HepG2 (cell line): Measurements from ENCODE around the gene MEX3D. TPM values are rescaled to one million over a fixed set of nuclear protein-coding genes. Genes with fewer than 3 reads are reported as not detected.

Experiments used
- ARNTL ChIP-seq: sonication (generic); formaldehyde crosslinking; IDR thresholded peaks from 2 replicates; pipeline ENCODE4 v1.4.0; 2020; ENCODE audit warnings: mild to moderate bottlenecking, missing genetic modification reagents
- ATF7 ChIP-seq, 2 experiments: fragments of 450-650 bp in 1 of 2; sonication (generic) in 1 of 2; formaldehyde crosslinking in 1 of 2; IDR thresholded peaks; 2 replicates each; pipeline versions ENCODE4 v1.4.0 to v1.6.1; 2016 to 2020; ENCODE audit warnings: antibody characterized with exemption in 1 of 2, mild to moderate bottlenecking in 1 of 2, missing genetic modification reagents in 1 of 2
- GRHL1 ChIP-seq: sonication (generic); formaldehyde crosslinking; conservative IDR thresholded peaks from 2 replicates; pipeline ENCODE4 v1.8.0; 2022; ENCODE audit warnings: missing genetic modification reagents
- MTF1 ChIP-seq: sonication (generic); formaldehyde crosslinking; IDR thresholded peaks from 2 replicates; pipeline ENCODE4 v1.5.0; 2020; ENCODE audit warnings: missing genetic modification reagents
- NKX3-1 ChIP-seq: sonication (generic); formaldehyde crosslinking; IDR thresholded peaks from 2 replicates; pipeline ENCODE4 v1.5.0; 2020; ENCODE audit warnings: missing genetic modification reagents
- PRDM4 ChIP-seq: sonication (generic); formaldehyde crosslinking; IDR thresholded peaks from 2 replicates; pipeline ENCODE4 v1.9.0; 2021; ENCODE audit warnings: missing genetic modification reagents, borderline replicate concordance
- PREB ChIP-seq: sonication (generic); formaldehyde crosslinking; IDR thresholded peaks from 2 replicates; pipeline ENCODE4 v1.4.0; 2020; ENCODE audit warnings: missing genetic modification reagents
- SIX1 ChIP-seq: sonication (generic); formaldehyde crosslinking; IDR thresholded peaks from 2 replicates; pipeline ENCODE4 v1.4.0; 2020; ENCODE audit warnings: missing genetic modification reagents, borderline replicate concordance
- SP4 ChIP-seq: sonication (generic); formaldehyde crosslinking; IDR thresholded peaks from 2 replicates; pipeline ENCODE4 v1.8.1; 2023; ENCODE audit warnings: mild to moderate bottlenecking, missing genetic modification reagents
- TCF12 ChIP-seq, 2 experiments: fragments of 450-650 bp in 1 of 2; sonication (generic) in 1 of 2; formaldehyde crosslinking in 1 of 2; IDR thresholded peaks; 2 replicates each; pipeline versions ENCODE4 v1.6.1 to v1.8.0; 2017 to 2022; ENCODE audit warnings: antibody characterized with exemption in 1 of 2, mild to moderate bottlenecking in 1 of 2, missing genetic modification reagents in 1 of 2, moderate library complexity in 1 of 2
- TEAD2 ChIP-seq: sonication (generic); formaldehyde crosslinking; IDR thresholded peaks from 2 replicates; pipeline ENCODE4 v1.9.0; 2021; ENCODE audit warnings: missing genetic modification reagents
- ZFP41 ChIP-seq: sonication (generic); formaldehyde crosslinking; IDR thresholded peaks from 2 replicates; pipeline ENCODE4 v1.4.0; 2020; ENCODE audit warnings: mild to moderate bottlenecking, missing genetic modification reagents, borderline replicate concordance
- ZMAT3 ChIP-seq: sonication (generic); formaldehyde crosslinking; conservative IDR thresholded peaks from 2 replicates; pipeline ENCODE4 v1.7.0; 2021; ENCODE audit warnings: missing genetic modification reagents
- ZNF513 ChIP-seq: sonication (generic); formaldehyde crosslinking; conservative IDR thresholded peaks from 2 replicates; pipeline ENCODE4 v1.5.0; 2020; ENCODE audit warnings: missing genetic modification reagents
- ZNF563 ChIP-seq: sonication (generic); formaldehyde crosslinking; IDR thresholded peaks from 2 replicates; pipeline ENCODE4 v1.8.0; 2022; ENCODE audit warnings: mild to moderate bottlenecking, moderate library complexity, missing genetic modification reagents
- ZNF569 ChIP-seq: sonication (generic); formaldehyde crosslinking; IDR thresholded peaks from 2 replicates; pipeline ENCODE4 v1.5.0; 2020; ENCODE audit warnings: mild to moderate bottlenecking, missing genetic modification reagents, moderate library complexity, borderline replicate concordance
- ZNF703 ChIP-seq: sonication (generic); formaldehyde crosslinking; IDR thresholded peaks from 2 replicates; pipeline ENCODE4 v1.5.1; 2020; ENCODE audit warnings: missing genetic modification reagents, mild to moderate bottlenecking, moderate library complexity, borderline replicate concordance
- ZNF710 ChIP-seq: sonication (generic); formaldehyde crosslinking; IDR thresholded peaks from 2 replicates; pipeline ENCODE4 v1.5.0; 2020; ENCODE audit warnings: mild to moderate bottlenecking, missing genetic modification reagents, borderline replicate concordance
- ZNF841 ChIP-seq: sonication (generic); formaldehyde crosslinking; IDR thresholded peaks from 2 replicates; pipeline ENCODE4 v1.8.1; 2023; ENCODE audit warnings: missing genetic modification reagents, borderline replicate concordance
- polyA plus RNA-seq, 8 experiments: library from polyadenylated mRNA; depleted of rRNA in 3 of 8; stranded (reverse) in 7 of 8; unstranded in 1 of 8; fragments of >200 nt; fragmentation: Illumina TruSeq in 4 of 8; extraction: Trizol in 4 of 8; gene quantifications; 2 replicates each; pipeline versions ENCODE4 v1.2.1 to v1.2.3, GENCODE V29; 2011 to 2016; ENCODE audit warnings: low read depth in 4 of 8, missing spikeins in 1 of 8, mixed read lengths in 1 of 8; ENCODE audit not compliant: insufficient read depth in 1 of 8
- total RNA-seq, 5 experiments: library from RNA; depleted of rRNA; stranded (reverse); fragments of >200 nt; fragmentation: Illumina TruSeq; extraction: Trizol; gene quantifications; 2 replicates each; pipeline ENCODE4 v1.2.3, GENCODE V29; 2016; ENCODE audit warnings: low read depth in 1 of 5

Gene MEX3D
- total and polyA plus RNA-seq, 2 of the 13 experiments (the other 11 are each of a cell fraction or from before 2014, with no cell fraction given) = 3.6 to 17.1 TPM

- TF ChIP-seq SP4 (CRISPR knock-in tag) (peak; percentile 80), ZMAT3 (CRISPR knock-in tag) (no peak; the same call in 1 of the 2 replicates), NKX3-1 (CRISPR knock-in tag) (peak; percentile 78; the same call in 1 of the 2 replicates), ZNF703 (no peak), MTF1 (CRISPR knock-in tag) (no peak), TEAD2 (CRISPR knock-in tag) (peak; percentile 77; the same call in 1 of the 2 replicates), ZNF710 (CRISPR knock-in tag) (no peak), PRDM4 (CRISPR knock-in tag) (no peak), ZNF569 (CRISPR knock-in tag) (no peak), ZNF563 (CRISPR knock-in tag) (peak; percentile 92; the same call in 1 of the 2 replicates), ZNF513 (CRISPR knock-in tag) (no peak), ARNTL (CRISPR knock-in tag) (peak; percentile 85; the same call in 1 of the 2 replicates), PREB (CRISPR knock-in tag) (no peak), ATF7 (IDR thresholded peaks at IDR 0.05) (no peak), ATF7 (CRISPR knock-in tag; IDR thresholded peaks at IDR 0.05) (0 out of 2 replicates have a peak, but pooled peaks have one; percentile 43), ZNF841 (CRISPR knock-in tag) (no peak), TCF12 (IDR thresholded peaks at IDR 0.05) (no peak), TCF12 (CRISPR knock-in tag; IDR thresholded peaks at IDR 0.05) (no peak), ZFP41 (peak; percentile 63; the same call in 1 of the 2 replicates), GRHL1 (CRISPR knock-in tag) (no peak), SIX1 (CRISPR knock-in tag) (no peak)
These were observed at the start of gene MEX3D (continued) for GRCh38 chr19:1568320-1569019.
